Common myeloid progenitor, CD34-positive (primary cell): ENCODE results near the gene DNMT1.

ENCODE experiments used
- CTCF ChIA-PET: fragments of 350-600 bp; sonication (Branson Sonifier 250); formaldehyde crosslinking; loops from one replicate; lab custom pipeline; 2021; ENCODE audit warnings: antibody characterized with exemption; lab: Charles Lee
- POLR2A ChIA-PET: fragments of 350-600 bp; sonication (Branson Sonifier 250); formaldehyde crosslinking; loops from one replicate; lab custom pipeline; 2021; ENCODE audit warnings: antibody characterized with exemption; lab: Charles Lee
- DNase-seq, 3 donors: peaks; one replicate each; pipeline versions ENCODE4 v3.0.0 to v3.0.0-alpha.2; 2013
- H3K27ac ChIP-seq, 2 experiments: 1 replicate in 1 of 2; 2 replicates in 1 of 2; pipeline ENCODE4 v1.7.0; 2013; ENCODE audit warnings: inconsistent platforms in 2 of 2, low read length in 2 of 2, mild to moderate bottlenecking in 2 of 2, low read depth in 1 of 2, moderate library complexity in 1 of 2; ENCODE audit not compliant: severe bottlenecking in 2 of 2, insufficient read depth in 1 of 2, poor library complexity in 1 of 2
- H3K27me3 ChIP-seq, 5 experiments: replicated peaks in 2 of 5; 1 replicate in 3 of 5; 2 replicates in 2 of 5; pipeline versions ENCODE4 v1.6.1 to v1.7.0; 2013; ENCODE audit warnings: low read length in 4 of 5, mild to moderate bottlenecking in 2 of 5, moderate library complexity in 2 of 5, inconsistent platforms in 1 of 5; ENCODE audit not compliant: insufficient read depth in 5 of 5, control insufficient read depth in 4 of 5
- H3K36me3 ChIP-seq, 4 experiments: 1 replicate in 2 of 4; 2 replicates in 2 of 4; pipeline versions ENCODE4 v1.6.1 to v1.7.0; 2013; ENCODE audit warnings: low read length in 3 of 4, control low read depth in 1 of 4, mild to moderate bottlenecking in 1 of 4; ENCODE audit not compliant: control insufficient read depth in 4 of 4, insufficient read depth in 4 of 4
- H3K4me1 ChIP-seq, 4 experiments: 1 replicate in 3 of 4; 2 replicates in 1 of 4; pipeline versions ENCODE4 v1.6.1 to v1.7.1; 2013; ENCODE audit warnings: low read length in 3 of 4, mild to moderate bottlenecking in 3 of 4, control low read depth in 1 of 4, inconsistent platforms in 1 of 4, moderate library complexity in 1 of 4; ENCODE audit not compliant: control insufficient read depth in 4 of 4, insufficient read depth in 4 of 4; ENCODE audit errors: control extremely low read depth in 1 of 4
- H3K4me3 ChIP-seq, 7 experiments: 1 replicate in 4 of 7; 2 replicates in 3 of 7; pipeline versions ENCODE4 v1.5.1 to v1.7.0; 2013; ENCODE audit warnings: mild to moderate bottlenecking in 7 of 7, low read length in 6 of 7, moderate library complexity in 6 of 7, inconsistent platforms in 2 of 7, low read depth in 2 of 7, control low read depth in 1 of 7; ENCODE audit not compliant: insufficient read depth in 4 of 7, control insufficient read depth in 1 of 7; ENCODE audit errors: extremely low read depth in 1 of 7
- H3K9me3 ChIP-seq, 5 experiments: 1 replicate in 4 of 5; 2 replicates in 1 of 5; pipeline versions ENCODE4 v1.6.1 to v1.7.1; 2013; ENCODE audit warnings: low read length in 4 of 5, mild to moderate bottlenecking in 2 of 5, inconsistent platforms in 1 of 5, low read depth in 1 of 5, moderate library complexity in 1 of 5; ENCODE audit not compliant: control insufficient read depth in 4 of 5, insufficient read depth in 2 of 5; ENCODE audit errors: control extremely low read depth in 1 of 5
- WGBS: methylation state at CpG from one replicate; pipeline ENCODE4 v1.1.5; 2013; ENCODE audit not compliant: insufficient coverage; 5-methylcytosine and 5-hydroxymethylcytosine counted together

Gene DNMT1

DNA sequence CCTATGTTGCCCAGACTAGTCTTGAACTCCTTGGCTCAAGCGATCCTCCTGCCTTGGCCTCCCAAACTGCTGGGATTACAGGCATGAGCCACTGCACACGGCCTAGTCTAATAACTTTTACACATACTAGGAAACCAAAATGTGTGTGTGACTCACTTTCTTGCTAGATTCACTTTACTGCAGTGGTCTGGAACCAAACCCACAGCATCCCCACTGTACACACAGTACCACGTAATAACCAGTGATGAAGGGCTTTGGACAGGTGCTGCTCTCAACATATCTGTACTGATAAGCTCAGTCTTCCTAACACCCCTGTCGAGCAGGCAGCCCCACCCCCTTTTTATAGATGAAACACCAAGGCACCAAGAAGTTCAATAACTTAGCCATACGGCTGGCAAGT is 5.1 kb downstream of the DNMT1 start:
- ChIA-PET CTCF (no interaction called here), POLR2A (no interaction called here)
- DNase-seq = no peak

DNA sequence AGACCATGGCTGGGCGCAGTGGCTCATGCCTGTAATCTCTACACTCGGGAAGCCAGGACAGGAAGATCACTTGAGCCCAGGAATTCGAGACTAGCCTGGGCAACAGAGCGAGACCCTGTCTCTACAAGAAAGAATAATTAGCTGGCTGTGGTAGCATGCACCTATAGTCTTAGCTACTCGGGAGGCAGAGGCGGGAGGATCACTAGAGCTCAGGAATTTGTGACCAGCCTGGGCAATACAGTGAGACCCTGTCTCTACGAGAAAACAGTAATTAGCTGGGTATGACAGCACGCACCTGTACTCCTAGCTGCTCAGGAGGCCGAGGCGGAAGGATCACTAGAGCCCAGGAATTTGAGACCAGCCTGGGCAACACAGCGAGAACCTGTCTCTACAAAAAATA is 7.4 kb downstream of the DNMT1 start:
- DNase-seq = no peak
- Histone ChIP-seq H3K9me3 (no peaks in the 10 kb centered on the region), H3K4me3 (no peak overlapping the region), H3K27me3 (no peaks in the 10 kb centered on the region), H3K4me1 (no peaks in the 10 kb centered on the region), H3K36me3 (peaks cover 3 to 62% (median 37%) of the 10 kb centered on the region in 4 experiments), H3K27ac (peak overlapping the region; percentile 20 to 64)
- POLR2A ChIA-PET = no interaction called here
- CTCF ChIA-PET = interaction anchor here (0.9 to 2.6 kb wide), 3 partner anchors 20 to 63 kb away, joined by 3 to 8 read pairs (median 5); no protein-coding TSS in a partner anchor
- WGBS = 94% methylated on average over 10 of the region's 11 CpGs

More for the DNA sequence above, 5.1 kb downstream of the DNMT1 start:
- Histone ChIP-seq H3K27ac (peak overlapping the region in 1 of 2 experiments; percentile 32), H3K4me1 (peaks cover 3 to 15% (median 14%) of the 10 kb centered on the region in 4 experiments), H3K27me3 (no peaks in the 10 kb centered on the region), H3K9me3 (no peaks in the 10 kb centered on the region), H3K4me3 (no peak overlapping the region), H3K36me3 (peaks cover 3 to 56% (median 27%) of the 10 kb centered on the region in 4 experiments)
- 94% methylated on average over 2 of the region's 5 CpGs for WGBS

DNA sequence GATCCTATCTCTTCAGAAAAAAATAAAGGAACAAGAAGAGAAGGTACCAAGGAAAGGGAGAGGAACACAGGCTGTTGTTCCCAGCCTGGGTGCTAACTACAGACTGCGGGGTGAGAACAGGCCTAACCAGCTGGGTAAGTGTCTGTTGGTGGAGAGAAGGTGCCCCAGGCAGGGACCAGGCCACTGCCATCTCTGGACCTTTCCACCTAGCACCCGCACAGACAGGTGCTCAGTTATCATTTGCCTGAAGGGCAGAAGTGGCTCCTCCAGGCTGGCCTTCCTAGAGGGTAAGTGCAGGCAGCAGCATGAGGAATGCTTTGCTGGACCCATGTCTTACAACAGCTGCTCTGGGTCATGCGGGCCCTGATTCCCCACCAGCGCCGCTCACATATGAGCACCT is 10.1 kb downstream of the DNMT1 start:
- WGBS = 86% methylated on average over 1 of the region's 5 CpGs
- peaks cover 6 to 69% (median 43%) of the 10 kb centered on the region in 4 experiments for H3K36me3 ChIP-seq

DNA sequence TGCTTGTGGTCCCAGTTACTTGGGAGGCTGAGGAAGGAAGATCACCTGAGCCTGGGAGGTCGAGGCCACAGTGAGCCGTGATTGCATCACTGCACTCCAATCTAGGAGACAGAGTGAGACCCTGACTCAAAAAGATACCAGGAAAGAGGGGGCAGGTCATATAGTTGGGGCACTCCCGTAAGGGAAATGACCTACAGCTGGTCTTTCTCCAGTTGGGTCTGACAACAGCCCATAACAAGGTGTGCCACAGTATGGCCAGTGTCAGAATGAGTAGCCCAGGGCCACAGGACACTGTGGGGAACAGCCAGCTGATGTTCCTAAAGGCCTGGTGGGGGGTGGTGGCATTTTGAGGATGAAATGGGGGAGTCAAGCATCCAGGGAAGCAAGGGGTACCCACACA is 10.8 kb downstream of the DNMT1 start:
- Histone ChIP-seq H3K4me3 (no peak overlapping the region), H3K36me3 (peaks cover 4 to 72% (median 48%) of the 10 kb centered on the region in 4 experiments), H3K4me1 (no peaks in the 10 kb centered on the region), H3K27me3 (no peaks in the 10 kb centered on the region), H3K9me3 (no peaks in the 10 kb centered on the region), H3K27ac (no peak overlapping the region)
- 82% methylated on average over 3 of the region's 3 CpGs for WGBS
- POLR2A ChIA-PET = no interaction called here
- CTCF ChIA-PET = interaction anchor here (0.7 kb wide), 1 partner anchor 66 kb away, joined by 3 read pairs; no protein-coding TSS in a partner anchor
- no peak for DNase-seq

More for the DNA sequence above, 10.1 kb downstream of the DNMT1 start:
- Histone ChIP-seq H3K9me3 (no peaks in the 10 kb centered on the region), H3K27ac (peak overlapping the region in 1 of 2 experiments; percentile 19), H3K4me3 (no peak overlapping the region), H3K4me1 (no peaks in the 10 kb centered on the region), H3K27me3 (no peaks in the 10 kb centered on the region)
- POLR2A ChIA-PET = no interaction called here
- CTCF ChIA-PET = interaction anchor here (0.7 kb wide), 1 partner anchor 65 kb away, joined by 3 read pairs; no protein-coding TSS in a partner anchor
- no peak for DNase-seq

DNA sequence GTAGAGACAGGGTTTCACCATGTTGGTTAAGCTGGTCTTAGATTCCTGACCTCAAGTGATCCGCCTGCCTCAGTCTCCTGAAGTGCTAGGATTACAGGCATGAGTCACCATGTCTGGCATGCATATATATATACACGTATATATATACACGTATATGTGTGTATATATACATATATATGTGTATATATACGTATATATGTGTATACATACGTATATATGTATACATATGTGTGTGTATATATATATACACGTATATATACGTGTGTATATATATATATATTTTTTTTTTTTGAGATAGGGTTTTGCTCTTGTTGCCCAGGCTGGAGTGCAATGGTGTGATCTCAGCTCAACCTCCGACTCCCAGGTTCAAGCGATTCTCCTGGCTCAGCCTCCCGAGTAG is 11.9 kb downstream of the DNMT1 start:
- no peaks in the 10 kb centered on the region for H3K4me1 ChIP-seq
- 95% methylated on average over 3 of the region's 10 CpGs for WGBS
- no peaks in the 10 kb centered on the region for H3K9me3 ChIP-seq
- CTCF ChIA-PET = interaction anchor here (0.9 to 1.8 kb wide), 5 partner anchors 17 to 73 kb away, joined by 3 to 4 read pairs (median 3); no protein-coding TSS in a partner anchor
- POLR2A ChIA-PET = interaction anchor here (0.6 kb wide), 1 partner anchor 12 kb away, joined by 3 read pairs; no protein-coding TSS in a partner anchor
- no peak for DNase-seq
- no peak overlapping the region for H3K4me3 ChIP-seq
- H3K27me3 ChIP-seq = no peaks in the 10 kb centered on the region
- H3K36me3 ChIP-seq = peaks cover 4 to 63% (median 48%) of the 10 kb centered on the region in 4 experiments
- H3K27ac ChIP-seq = no peak overlapping the region

DNA sequence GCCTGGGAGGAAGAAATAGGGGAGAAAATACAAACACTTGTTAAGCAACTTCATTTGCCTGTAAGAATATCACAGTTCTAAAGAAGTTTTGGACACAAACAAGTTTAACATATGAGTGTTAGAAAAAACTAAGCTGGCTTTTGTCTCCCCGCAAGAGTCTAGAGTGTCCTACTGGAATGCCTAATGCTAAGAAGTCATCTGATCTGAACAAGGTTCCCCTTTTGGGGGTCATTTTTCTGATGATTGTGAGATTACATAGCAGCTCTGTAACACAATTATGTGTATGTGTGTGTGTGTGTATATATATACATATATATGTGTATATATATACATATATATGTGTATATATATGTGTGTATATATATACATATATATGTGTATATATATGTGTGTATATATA is 12.7 kb downstream of the DNMT1 start:
- CTCF ChIA-PET = interaction anchor here (1.0 to 1.8 kb wide), 5 partner anchors 16 to 74 kb away, joined by 3 to 4 read pairs (median 3); no protein-coding TSS in a partner anchor

DNA sequence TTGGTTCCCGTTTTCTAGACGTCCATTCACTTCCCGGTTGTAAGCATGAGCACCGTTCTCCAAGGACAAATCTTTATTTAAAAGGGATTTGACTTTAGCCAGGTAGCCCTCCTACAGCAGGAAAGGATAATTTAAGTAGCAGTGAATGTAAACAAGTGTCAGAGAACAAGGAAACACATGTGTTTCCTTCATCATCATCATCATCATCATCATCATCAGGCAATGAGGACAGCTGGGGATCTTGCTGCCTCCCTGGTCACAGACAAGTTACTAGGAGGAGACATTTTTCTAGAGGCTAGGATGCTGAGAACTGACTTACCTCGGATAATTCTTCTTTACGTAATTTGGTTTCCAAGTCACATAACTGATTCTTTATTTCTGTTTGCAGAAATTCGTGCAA is 14.3 kb downstream of the DNMT1 start:
- 96% methylated on average over 5 of the region's 7 CpGs for WGBS
- H3K4me3 ChIP-seq = no peak overlapping the region
- H3K36me3 ChIP-seq = peaks cover 6 to 64% (median 48%) of the 10 kb centered on the region in 4 experiments
- CTCF ChIA-PET = interaction anchor here (0.9 kb wide), 1 partner anchor 48 kb away, joined by 4 read pairs; no protein-coding TSS in a partner anchor
- H3K9me3 ChIP-seq = no peaks in the 10 kb centered on the region
- H3K4me1 ChIP-seq = no peaks in the 10 kb centered on the region
- POLR2A ChIA-PET = no interaction called here
- no peak overlapping the region for H3K27ac ChIP-seq
- DNase-seq = no peak
- no peaks in the 10 kb centered on the region for H3K27me3 ChIP-seq

More for the DNA sequence above, 12.7 kb downstream of the DNMT1 start:
- Histone ChIP-seq H3K4me1 (no peaks in the 10 kb centered on the region), H3K27ac (no peak overlapping the region), H3K27me3 (no peaks in the 10 kb centered on the region), H3K36me3 (peaks cover 4 to 62% (median 45%) of the 10 kb centered on the region in 4 experiments), H3K9me3 (no peaks in the 10 kb centered on the region), H3K4me3 (no peak overlapping the region)
- POLR2A ChIA-PET = interaction anchor here (0.6 kb wide), 1 partner anchor 12 kb away, joined by 3 read pairs; no protein-coding TSS in a partner anchor
- no peak for DNase-seq
- WGBS = no CpG with 5 or more reads among the region's 1 CpG
